H9 (cell line): ENCODE results near the gene CRIP2. TPM values are rescaled to one million over a fixed set of nuclear protein-coding genes. Genes with fewer than 3 reads are reported as not detected.

Experiments
- DNase-seq: peaks from one replicate; pipeline ENCODE4 v3.0.0-alpha.2; 2017
- H2AFZ ChIP-seq: one replicate; pipeline ENCODE4 v1.6.1; 2013; ENCODE audit warnings: mild to moderate bottlenecking, low read length, control low read depth, moderate library complexity
- H2AK5ac ChIP-seq: 2 replicates; pipeline ENCODE4 v1.6.1; 2013; ENCODE audit warnings: low read length, control low read depth, mixed read lengths; ENCODE audit not compliant: insufficient read length
- H2BK120ac ChIP-seq: one replicate; pipeline ENCODE4 v1.6.1; 2013; ENCODE audit warnings: low read depth, mild to moderate bottlenecking, low read length, control low read depth, inconsistent platforms; ENCODE audit not compliant: poor library complexity, severe bottlenecking
- H2BK12ac ChIP-seq: 2 replicates; pipeline ENCODE4 v1.6.1; 2013; ENCODE audit warnings: low read length, control low read depth, mixed read lengths, low read depth; ENCODE audit not compliant: insufficient read length
- H2BK15ac ChIP-seq: 2 replicates; pipeline ENCODE4 v1.6.1; 2013; ENCODE audit warnings: low read depth, low read length, control low read depth
- H2BK20ac ChIP-seq: one replicate; pipeline ENCODE4 v1.6.1; 2013; ENCODE audit warnings: low read depth, mild to moderate bottlenecking, low read length, control low read depth, inconsistent platforms; ENCODE audit not compliant: poor library complexity, severe bottlenecking
- H2BK5ac ChIP-seq: 2 replicates; pipeline ENCODE4 v1.6.1; 2013; ENCODE audit warnings: low read length, control low read depth, mixed read lengths; ENCODE audit not compliant: insufficient read length
- H3K14ac ChIP-seq: 2 replicates; pipeline ENCODE4 v1.6.1; 2013; ENCODE audit warnings: low read length, control low read depth; ENCODE audit not compliant: insufficient read depth
- H3K18ac ChIP-seq: 2 replicates; pipeline ENCODE4 v1.6.1; 2013; ENCODE audit warnings: low read depth, mild to moderate bottlenecking, mixed read lengths, low read length, control low read depth; ENCODE audit not compliant: insufficient read length
- H3K23ac ChIP-seq: 2 replicates; pipeline ENCODE4 v1.6.1; 2013; ENCODE audit warnings: low read length, control low read depth, mixed read lengths, low read depth; ENCODE audit not compliant: insufficient read length
- H3K23me2 ChIP-seq: 2 replicates; pipeline ENCODE4 v1.6.1; 2013; ENCODE audit warnings: low read depth, mild to moderate bottlenecking, mixed read lengths, low read length, control low read depth; ENCODE audit not compliant: insufficient read length, poor library complexity, severe bottlenecking
- H3K27ac ChIP-seq: 2 replicates; pipeline ENCODE4 v1.5.1; 2013; ENCODE audit warnings: low read length, control low read depth, mixed read lengths, low read depth; ENCODE audit not compliant: insufficient read length
- H3K27me3 ChIP-seq: 2 replicates; pipeline ENCODE4 v1.6.1; 2013; ENCODE audit warnings: low read length, control low read depth, inconsistent platforms; ENCODE audit not compliant: insufficient read depth
- H3K4ac ChIP-seq: 2 replicates; pipeline ENCODE4 v1.6.1; 2013; ENCODE audit warnings: low read depth, mild to moderate bottlenecking, control low read depth, inconsistent platforms, low read length, moderate library complexity
- H3K4me1 ChIP-seq: 2 replicates; pipeline ENCODE4 v1.6.1; 2013; ENCODE audit warnings: low read length, control low read depth, inconsistent platforms; ENCODE audit not compliant: insufficient read depth
- H3K4me2 ChIP-seq: 2 replicates; pipeline ENCODE4 v1.6.1; 2013; ENCODE audit warnings: low read length, control low read depth, mixed read lengths; ENCODE audit not compliant: insufficient read length, insufficient read depth
- H3K56ac ChIP-seq: 2 replicates; pipeline ENCODE4 v1.6.1; 2013; ENCODE audit warnings: low read depth, mild to moderate bottlenecking, mixed read lengths, low read length, control low read depth; ENCODE audit not compliant: insufficient read length
- H3K79me1 ChIP-seq: 2 replicates; pipeline ENCODE4 v1.6.1; 2013; ENCODE audit warnings: low read depth, mild to moderate bottlenecking, moderate library complexity, low read length, control low read depth, inconsistent platforms; ENCODE audit not compliant: insufficient read depth, poor library complexity, severe bottlenecking
- H3K79me2 ChIP-seq: 2 replicates; pipeline ENCODE4 v1.6.1; 2013; ENCODE audit warnings: low read length, control low read depth, inconsistent platforms; ENCODE audit not compliant: insufficient read depth
- H3K9ac ChIP-seq: 2 replicates; pipeline ENCODE4 v1.6.1; 2013; ENCODE audit warnings: low read length, control low read depth, mixed read lengths; ENCODE audit not compliant: insufficient read length; ENCODE audit errors: extremely low read depth
- H3K9me3 ChIP-seq: one replicate; pipeline ENCODE4 v1.6.1; 2013; ENCODE audit warnings: low read depth, low read length, inconsistent platforms; ENCODE audit not compliant: control insufficient read depth
- H3T11ph ChIP-seq: one replicate; pipeline ENCODE4 v1.6.1; 2013; ENCODE audit warnings: mild to moderate bottlenecking, low read length, control low read depth, inconsistent platforms
- H4K20me1 ChIP-seq: one replicate; pipeline ENCODE4 v1.6.1; 2013; ENCODE audit not compliant: control insufficient read depth, insufficient read length, insufficient read depth
- H4K5ac ChIP-seq: 2 replicates; pipeline ENCODE4 v1.6.1; 2013; ENCODE audit warnings: low read depth, mild to moderate bottlenecking, mixed read lengths, low read length, control low read depth; ENCODE audit not compliant: insufficient read length
- H4K8ac ChIP-seq: replicated peaks from 2 replicates; pipeline ENCODE4 v1.6.1; 2013; ENCODE audit warnings: low read length, control low read depth, mixed read lengths, low read depth; ENCODE audit not compliant: insufficient read length
- H4K91ac ChIP-seq: 2 replicates; pipeline ENCODE4 v1.6.1; 2013; ENCODE audit warnings: low read depth, mild to moderate bottlenecking, moderate library complexity, mixed read lengths, low read length, control low read depth; ENCODE audit not compliant: insufficient read length
- H3K27ac Mint-ChIP-seq, 3 experiments: 2 replicates in 2 of 3; 3 replicates in 1 of 3; pipeline ENCODE4 v1.8.0; 2020 to 2021; ENCODE audit warnings: mixed read lengths in 3 of 3, mild to moderate bottlenecking in 1 of 3, moderate library complexity in 1 of 3
- H3K27me3 Mint-ChIP-seq: 2 replicates; pipeline ENCODE4 v1.8.0; 2021; ENCODE audit warnings: low read depth, mild to moderate bottlenecking, moderate library complexity, mixed read lengths
- H3K36me3 Mint-ChIP-seq, 3 experiments: 2 replicates in 2 of 3; 3 replicates in 1 of 3; pipeline ENCODE4 v1.8.0; 2020 to 2021; ENCODE audit warnings: low read depth in 3 of 3, mixed read lengths in 3 of 3; ENCODE audit not compliant: insufficient read depth in 1 of 3
- H3K4me1 Mint-ChIP-seq, 2 experiments: 2 replicates each; pipeline ENCODE4 v1.8.0; 2020; ENCODE audit warnings: mixed read lengths in 2 of 2
- H3K4me3 Mint-ChIP-seq, 2 experiments: 2 replicates in 1 of 2; 3 replicates in 1 of 2; pipeline ENCODE4 v1.8.0; 2020 to 2021; ENCODE audit warnings: mild to moderate bottlenecking in 2 of 2, mixed read lengths in 2 of 2, moderate library complexity in 1 of 2
- H3K9me3 Mint-ChIP-seq, 2 experiments: 2 replicates in 1 of 2; 3 replicates in 1 of 2; pipeline ENCODE4 v1.8.0; 2020; ENCODE audit warnings: mild to moderate bottlenecking in 2 of 2, mixed read lengths in 2 of 2, moderate library complexity in 1 of 2
- WGBS: extraction: QIAGEN DNeasy Blood & Tissue Kit; methylation state at CpG from one replicate; pipeline ENCODE4 v1.1.7; 2013; ENCODE audit warnings: missing lambda C conversion rate, low lambda C conversion rate, mixed read lengths; ENCODE audit not compliant: insufficient read length; ENCODE audit errors: extremely low coverage; 5-methylcytosine and 5-hydroxymethylcytosine counted together
- total RNA-seq: library from RNA; stranded (reverse); gene quantifications from 2 replicates; pipeline ENCODE4 v1.2.1, GENCODE V29; 2021
- TF ChIP-seq, protein P1 (sequence below): fragments of 200-600 bp; sonication (generic); conservative IDR thresholded peaks from 3 replicates; pipeline ENCODE4 v1.8.0; 2021; ENCODE audit warnings: antibody characterized with exemption, mild to moderate bottlenecking

CRIP2 gene
- total RNA-seq, 1 experiment from 2014 or later, result 5.7 TPM

DNA sequence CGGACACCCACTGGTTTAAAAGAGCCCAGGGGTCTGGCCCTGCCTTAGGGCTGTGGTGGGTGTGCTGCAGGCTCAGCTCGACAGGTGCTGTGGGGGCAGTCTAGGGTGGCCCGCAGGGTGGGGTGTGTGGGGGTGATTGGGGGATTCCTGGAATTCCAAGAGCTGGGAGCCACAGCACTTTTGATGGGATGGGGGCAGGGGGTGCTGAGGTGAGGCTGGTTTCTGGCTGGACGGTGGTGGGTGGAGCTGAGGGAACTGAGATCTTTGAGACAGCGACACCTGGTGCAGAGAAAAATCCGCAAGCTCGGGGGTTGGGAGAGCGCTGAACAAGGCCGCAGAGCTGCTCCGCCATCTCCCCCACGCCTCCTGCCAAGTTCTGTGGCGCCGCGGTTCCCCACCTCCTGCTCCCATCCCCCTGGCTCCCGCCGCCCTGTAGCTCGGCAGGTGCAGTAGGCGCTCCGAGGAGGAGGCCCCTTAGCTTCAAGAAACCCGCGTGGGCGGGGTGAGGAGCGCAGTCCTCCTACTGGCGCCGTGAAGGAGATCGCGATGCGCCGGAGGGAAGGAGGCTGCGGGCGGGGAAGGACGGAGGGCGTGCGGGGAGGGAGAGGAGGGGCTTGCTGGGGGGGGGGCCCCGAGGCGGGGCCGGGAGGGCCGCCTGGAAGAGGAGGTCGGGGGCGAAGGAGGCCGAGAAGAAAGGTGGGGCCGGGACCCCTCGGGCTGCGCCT, 15.1 kb downstream of the CRIP2 start:
- Mint-ChIP-seq H3K4me1 (peaks cover 4 to 14% of the 10 kb centered on the region in 2 experiments), H3K27ac (peak overlapping the region in 1 of 3 experiments; percentile 77; a peak in 1 of 7 replicates), H3K9me3 (peaks cover 0 to 4% of the 10 kb centered on the region in 2 experiments; a peak in 1 of 5 replicates), H3K36me3 (peaks cover 0 to 5% (median 0%) of the 10 kb centered on the region in 3 experiments; a peak in 2 of 7 replicates), H3K4me3 (peak overlapping the region; percentile 57 to 80), H3K27me3 (peaks cover 47% of the 10 kb centered on the region)
- Histone ChIP-seq H3K18ac (peak overlapping the region; percentile 61), H3K4ac (no peak overlapping the region; the same call in 1 of the 2 replicates), H3K4me1 (no peaks in the 10 kb centered on the region), H4K20me1 (no peaks in the 10 kb centered on the region), H3K27ac (no peak overlapping the region), H3K79me1 (no peaks in the 10 kb centered on the region), H4K91ac (no peak overlapping the region), H3K9me3 (no peaks in the 10 kb centered on the region), H3T11ph (no peak overlapping the region), H2BK15ac (no peak overlapping the region), H2BK5ac (no peak overlapping the region), H3K27me3 (peaks cover 26% of the 10 kb centered on the region; the same call in 1 of the 2 replicates), H3K9ac (no peak overlapping the region), H3K56ac (no peak overlapping the region), H4K5ac (no peak overlapping the region), H2AFZ (no peak overlapping the region), H3K79me2 (no peaks in the 10 kb centered on the region), H2BK12ac (no peak overlapping the region), H3K23ac (no peak overlapping the region), H2BK20ac (no peak overlapping the region), H3K14ac (peak overlapping the region; percentile 82), H2AK5ac (no peak overlapping the region), H3K23me2 (peaks cover 6% of the 10 kb centered on the region), H3K4me2 (peak overlapping the region; percentile 38), H4K8ac (no peak overlapping the region), H2BK120ac (no peak overlapping the region)
- TF ChIP-seq, protein P1, sequence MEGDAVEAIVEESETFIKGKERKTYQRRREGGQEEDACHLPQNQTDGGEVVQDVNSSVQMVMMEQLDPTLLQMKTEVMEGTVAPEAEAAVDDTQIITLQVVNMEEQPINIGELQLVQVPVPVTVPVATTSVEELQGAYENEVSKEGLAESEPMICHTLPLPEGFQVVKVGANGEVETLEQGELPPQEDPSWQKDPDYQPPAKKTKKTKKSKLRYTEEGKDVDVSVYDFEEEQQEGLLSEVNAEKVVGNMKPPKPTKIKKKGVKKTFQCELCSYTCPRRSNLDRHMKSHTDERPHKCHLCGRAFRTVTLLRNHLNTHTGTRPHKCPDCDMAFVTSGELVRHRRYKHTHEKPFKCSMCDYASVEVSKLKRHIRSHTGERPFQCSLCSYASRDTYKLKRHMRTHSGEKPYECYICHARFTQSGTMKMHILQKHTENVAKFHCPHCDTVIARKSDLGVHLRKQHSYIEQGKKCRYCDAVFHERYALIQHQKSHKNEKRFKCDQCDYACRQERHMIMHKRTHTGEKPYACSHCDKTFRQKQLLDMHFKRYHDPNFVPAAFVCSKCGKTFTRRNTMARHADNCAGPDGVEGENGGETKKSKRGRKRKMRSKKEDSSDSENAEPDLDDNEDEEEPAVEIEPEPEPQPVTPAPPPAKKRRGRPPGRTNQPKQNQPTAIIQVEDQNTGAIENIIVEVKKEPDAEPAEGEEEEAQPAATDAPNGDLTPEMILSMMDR, result peak; percentile 68
- no CpG with 5 or more reads among the region's 44 CpGs for WGBS
- peak; percentile 86 for DNase-seq
